GM12892 (cell line): ENCODE measurements around the gene TMEM217.

ENCODE experiments used
- DNase-seq: peaks from one replicate; pipeline ENCODE4 v3.0.0; 2011; ENCODE audit not compliant: insufficient read length
- FAIRE-seq: peaks from 2 replicates; lab custom pipeline; 2011; peaks lifted over from hg19 to GRCh38; lab: Jason Lieb, UNC
- POLR2A ChIP-seq: IDR thresholded peaks from 2 replicates; pipeline ENCODE4 v1.6.1; 2011; ENCODE audit warnings: low read depth, low read length, control low read depth
- POLR2AphosphoS5 ChIP-seq: IDR thresholded peaks from 2 replicates; pipeline ENCODE4 v1.6.1; 2011; ENCODE audit warnings: low read depth, low read length, control low read depth
- TAF1 ChIP-seq: IDR thresholded peaks from 2 replicates; pipeline ENCODE4 v1.6.1; 2011; ENCODE audit warnings: low read depth, mild to moderate bottlenecking, control low read depth, low read length, borderline replicate concordance

The TMEM217 gene

DNA sequence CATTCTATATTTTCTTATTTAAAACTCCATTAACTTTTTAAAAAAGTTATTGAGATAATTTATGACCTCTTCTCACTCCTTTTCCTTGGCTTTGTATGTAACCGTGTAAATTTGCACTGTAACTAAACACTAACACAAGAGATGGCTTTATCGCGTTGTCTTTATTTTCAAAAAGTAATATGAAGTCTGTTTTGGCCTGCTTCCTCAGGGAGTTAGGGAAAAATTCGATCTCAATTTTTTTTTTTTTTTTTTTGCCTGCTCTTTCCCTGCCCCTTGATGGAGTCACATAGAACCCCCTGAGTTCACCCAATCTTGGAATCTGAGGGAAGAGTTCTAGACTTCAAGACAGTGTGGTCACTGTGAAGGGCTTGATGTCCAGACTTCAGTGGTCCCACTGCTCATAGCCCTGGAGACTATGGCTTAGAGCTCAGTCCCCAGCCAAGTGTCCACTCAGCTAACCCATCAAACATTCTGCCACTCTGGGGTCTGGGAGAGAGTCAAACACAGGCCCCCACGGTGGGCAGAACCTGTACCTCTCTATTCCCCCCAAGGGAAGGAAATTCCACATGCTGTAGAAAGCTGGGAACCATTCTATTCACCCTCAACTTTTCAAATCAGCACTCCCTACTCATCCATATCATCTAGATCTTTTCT is 16.0 kb downstream of the TMEM217 start:
- DNase-seq (no peak), FAIRE-seq (no peak)
- TF ChIP-seq TAF1 (no peak), POLR2AphosphoS5 (no peak), POLR2A (no peak)

DNA sequence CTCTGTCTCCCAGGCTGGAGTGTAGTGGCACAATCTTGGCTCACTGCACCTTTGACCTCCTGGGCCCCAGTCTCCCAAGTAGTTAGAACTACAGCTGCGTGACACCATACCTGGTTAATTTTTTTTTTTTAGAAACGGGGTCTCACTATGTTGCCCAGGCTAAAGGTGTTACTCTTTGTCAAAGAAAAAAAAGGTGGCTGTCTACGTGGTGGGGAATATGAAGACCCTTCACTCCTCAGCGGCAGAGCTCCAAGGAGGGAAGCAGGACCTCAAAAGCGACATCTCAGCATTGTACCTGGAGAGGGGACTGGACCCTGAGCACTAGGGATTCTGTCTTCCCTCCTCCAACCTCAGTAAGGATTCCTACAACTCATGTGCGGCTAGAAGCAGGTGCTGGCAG is 16.8 kb downstream of the TMEM217 start:
- no peak for FAIRE-seq

DNA sequence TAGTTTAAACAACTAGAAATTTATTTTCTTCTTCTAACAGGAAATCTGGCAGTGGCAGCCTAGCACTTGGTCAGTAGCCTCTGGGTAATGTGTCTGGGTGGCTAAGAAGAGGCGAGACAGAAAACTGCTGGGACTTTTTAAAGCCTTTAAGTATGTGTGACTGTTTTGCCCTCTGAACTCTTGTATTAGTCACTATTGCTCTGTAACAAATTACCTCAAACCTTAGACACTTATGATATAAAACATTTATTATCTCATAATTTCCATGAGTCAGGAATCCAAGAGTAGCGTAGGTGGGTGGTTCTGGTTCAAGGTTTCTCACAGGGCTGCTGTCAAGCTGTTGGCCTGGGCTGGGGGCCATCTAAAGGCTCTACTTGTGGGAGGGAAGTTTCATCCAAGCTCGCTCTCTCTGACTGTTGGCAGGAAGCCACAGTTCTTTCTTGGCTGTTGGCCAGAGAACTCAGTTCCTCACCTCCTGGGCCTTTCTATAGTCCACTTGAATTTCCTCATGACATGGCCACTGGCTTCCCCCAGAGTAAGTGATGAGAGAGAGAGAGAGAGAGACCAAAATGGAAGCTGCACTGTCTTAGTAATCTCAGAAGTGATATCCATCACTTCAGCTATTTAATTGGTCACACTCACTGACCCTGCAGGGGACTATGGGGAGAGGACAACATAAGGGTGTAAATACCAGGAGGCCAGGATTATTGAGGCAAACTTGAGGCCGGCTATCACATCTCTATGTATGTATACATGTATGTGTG is 17.8 kb downstream of the TMEM217 start:
- FAIRE-seq (peak; percentile 86), DNase-seq (peak; percentile 27)
- TF ChIP-seq TAF1 = no peak
- no peak for TF ChIP-seq POLR2AphosphoS5
- no peak for TF ChIP-seq POLR2A

More for the DNA sequence above, 16.8 kb downstream of the TMEM217 start:
- TF ChIP-seq POLR2AphosphoS5 (no peak), TAF1 (no peak), POLR2A (no peak)
- DNase-seq = no peak

DNA sequence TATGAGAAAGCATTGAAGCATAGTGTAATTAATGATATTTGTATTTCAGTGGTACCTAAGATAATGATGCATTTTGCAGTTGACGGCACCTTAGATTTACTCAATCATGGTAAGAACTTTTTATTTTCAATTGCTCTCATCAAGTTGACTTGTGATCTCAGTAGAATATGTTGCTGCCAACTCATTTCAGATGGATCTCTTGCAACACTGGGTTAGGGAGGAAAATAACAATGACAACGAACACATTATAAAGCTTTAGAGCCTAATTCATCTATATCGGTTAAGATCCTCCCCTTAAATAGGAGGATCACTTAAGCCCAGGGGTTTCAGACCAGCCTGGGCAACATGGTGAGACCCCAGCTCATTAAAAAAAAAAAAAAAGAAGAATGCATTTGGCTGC is 18.4 kb downstream of the TMEM217 start:
- no peak for FAIRE-seq
- TF ChIP-seq POLR2A = no peak
- TF ChIP-seq POLR2AphosphoS5 = no peak
- no peak for TF ChIP-seq TAF1

DNA sequence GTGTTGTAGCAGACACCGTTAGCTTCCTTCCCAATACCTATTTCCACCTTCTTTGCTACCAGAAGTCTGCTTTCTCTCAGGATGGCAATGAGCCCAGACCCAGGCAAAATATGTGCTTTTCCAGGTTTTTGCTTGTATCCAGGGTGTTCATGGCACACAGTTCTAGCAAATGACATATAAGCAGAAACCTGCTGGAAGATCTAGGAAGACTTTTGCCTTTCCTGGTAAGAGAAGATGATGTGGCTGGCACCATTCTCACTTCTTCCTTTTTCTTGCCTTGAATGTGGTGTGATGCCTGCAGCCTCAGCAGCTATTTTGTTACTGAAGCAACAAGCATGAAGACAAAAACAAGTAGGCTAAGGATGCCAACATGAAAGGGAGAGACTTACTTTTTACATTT is 19.6 kb downstream of the TMEM217 start:
- no peak for FAIRE-seq
- TF ChIP-seq POLR2A = no peak
- no peak for DNase-seq

More for the DNA sequence above, 18.4 kb downstream of the TMEM217 start:
- DNase-seq = no peak

DNA sequence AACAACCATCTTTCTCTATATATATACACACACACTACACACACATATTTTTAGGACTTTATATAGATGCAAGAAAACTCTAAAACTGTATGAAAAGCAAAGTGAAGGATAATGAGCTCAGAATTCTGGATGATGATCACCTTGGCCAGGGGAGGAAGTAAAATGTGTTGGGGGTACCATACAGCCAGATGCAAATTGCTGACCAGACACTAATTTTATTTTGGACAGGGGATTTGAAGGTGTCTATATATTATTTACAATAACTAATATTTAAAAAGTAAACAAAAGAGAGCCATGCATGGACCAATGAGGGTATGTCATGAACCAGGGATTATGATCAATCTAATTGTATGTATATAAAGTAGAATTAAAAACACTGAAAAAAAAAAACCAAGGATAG is 20.2 kb downstream of the TMEM217 start:
- DNase-seq = no peak

DNA sequence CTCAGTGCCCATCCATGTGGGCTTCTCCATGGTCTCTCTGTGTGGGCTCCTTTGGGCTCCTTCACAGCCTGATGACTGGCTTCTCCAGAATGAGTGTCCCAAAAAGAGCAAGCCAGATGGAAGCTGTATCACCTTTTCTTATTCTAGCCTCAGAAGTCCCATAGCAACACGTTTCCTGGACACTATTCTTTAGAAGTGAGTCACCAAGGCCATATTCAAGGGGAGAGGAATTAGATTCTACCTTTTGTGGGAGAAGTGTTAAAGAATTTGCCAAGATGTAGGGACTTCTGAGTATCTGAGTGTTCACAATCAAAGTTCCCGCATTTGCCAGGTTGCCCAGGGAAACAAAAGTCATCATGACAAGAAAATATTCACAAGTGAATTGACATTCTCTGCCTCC is 21.0 kb downstream of the TMEM217 start:
- FAIRE-seq (no peak), DNase-seq (no peak)
- TF ChIP-seq TAF1 (no peak), POLR2A (no peak), POLR2AphosphoS5 (no peak)

More for the DNA sequence above, 20.2 kb downstream of the TMEM217 start:
- TF ChIP-seq POLR2AphosphoS5 (no peak), TAF1 (no peak), POLR2A (no peak)
- FAIRE-seq = no peak

DNA sequence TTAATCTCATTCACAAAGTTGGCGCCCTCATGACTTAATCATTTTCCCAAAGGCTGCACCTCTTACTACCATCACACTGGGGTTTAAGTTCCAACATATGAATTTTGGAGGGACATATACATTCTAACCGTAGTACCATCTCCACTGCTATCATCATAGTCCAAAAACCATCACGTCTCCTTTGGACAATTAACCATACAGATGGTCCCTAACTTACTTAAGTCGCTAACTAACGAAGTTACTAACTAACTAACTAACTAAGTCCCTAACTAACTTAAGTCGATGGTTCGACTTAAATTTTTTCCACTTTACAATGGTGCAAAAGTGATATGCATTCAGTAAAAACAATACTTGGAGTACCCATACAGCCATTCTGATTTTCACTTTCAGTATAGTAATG is 24.4 kb downstream of the TMEM217 start:
- TF ChIP-seq POLR2A (no peak), TAF1 (no peak), POLR2AphosphoS5 (no peak)
- DNase-seq = no peak
- FAIRE-seq = no peak

DNA sequence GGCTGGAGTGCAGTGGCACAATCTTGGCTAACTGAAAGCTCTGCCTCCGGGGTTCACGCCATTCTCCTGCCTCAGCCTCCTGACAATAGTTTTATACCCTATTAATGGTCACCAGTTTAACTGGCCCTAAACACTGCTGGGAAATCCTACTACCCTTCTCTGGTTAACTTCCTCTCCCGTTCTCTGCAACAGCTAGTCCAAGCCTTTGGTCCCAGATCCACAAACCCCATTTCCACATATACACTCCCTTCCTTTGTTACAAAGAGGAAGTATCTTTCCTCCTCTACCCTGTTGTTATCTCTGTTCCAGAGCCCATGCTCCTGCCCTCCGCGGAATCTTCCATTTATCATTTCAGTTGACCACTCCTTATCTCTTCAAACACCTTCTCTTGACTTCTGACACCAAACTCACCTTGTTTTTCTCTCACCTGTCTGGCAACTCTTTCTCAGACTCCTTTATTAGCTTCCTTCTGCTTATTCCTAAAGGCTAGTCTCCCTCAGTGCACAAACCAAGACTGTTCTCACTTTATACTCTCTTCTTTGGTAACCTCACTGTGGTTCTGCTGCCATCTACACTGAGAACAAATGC is 25.4 kb downstream of the TMEM217 start:
- no peak for DNase-seq

DNA sequence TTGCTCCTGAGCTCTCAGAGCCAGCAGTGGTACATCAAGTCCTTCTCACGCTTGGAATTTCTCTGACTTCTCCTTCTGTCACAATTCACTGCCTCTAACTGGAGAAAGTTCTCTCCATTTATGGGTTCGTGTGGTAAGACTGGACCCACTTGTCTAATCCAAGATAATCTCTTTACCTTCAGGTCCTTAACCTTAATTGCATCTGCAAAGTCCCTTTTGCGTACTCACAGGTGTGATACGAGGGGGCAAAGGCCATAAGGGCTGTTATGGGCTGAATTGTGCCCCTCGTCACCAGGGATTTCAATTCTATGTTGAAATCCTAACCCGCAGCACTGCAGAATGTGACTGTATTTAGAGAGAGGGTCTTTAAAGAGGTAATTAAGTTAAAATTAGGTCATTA is 27.8 kb downstream of the TMEM217 start:
- DNase-seq (no peak), FAIRE-seq (no peak)
- TF ChIP-seq POLR2A (no peak), TAF1 (no peak), POLR2AphosphoS5 (no peak)

More for the DNA sequence above, 25.4 kb downstream of the TMEM217 start:
- TF ChIP-seq POLR2AphosphoS5 (no peak), TAF1 (no peak), POLR2A (no peak)
- no peak for FAIRE-seq

DNA sequence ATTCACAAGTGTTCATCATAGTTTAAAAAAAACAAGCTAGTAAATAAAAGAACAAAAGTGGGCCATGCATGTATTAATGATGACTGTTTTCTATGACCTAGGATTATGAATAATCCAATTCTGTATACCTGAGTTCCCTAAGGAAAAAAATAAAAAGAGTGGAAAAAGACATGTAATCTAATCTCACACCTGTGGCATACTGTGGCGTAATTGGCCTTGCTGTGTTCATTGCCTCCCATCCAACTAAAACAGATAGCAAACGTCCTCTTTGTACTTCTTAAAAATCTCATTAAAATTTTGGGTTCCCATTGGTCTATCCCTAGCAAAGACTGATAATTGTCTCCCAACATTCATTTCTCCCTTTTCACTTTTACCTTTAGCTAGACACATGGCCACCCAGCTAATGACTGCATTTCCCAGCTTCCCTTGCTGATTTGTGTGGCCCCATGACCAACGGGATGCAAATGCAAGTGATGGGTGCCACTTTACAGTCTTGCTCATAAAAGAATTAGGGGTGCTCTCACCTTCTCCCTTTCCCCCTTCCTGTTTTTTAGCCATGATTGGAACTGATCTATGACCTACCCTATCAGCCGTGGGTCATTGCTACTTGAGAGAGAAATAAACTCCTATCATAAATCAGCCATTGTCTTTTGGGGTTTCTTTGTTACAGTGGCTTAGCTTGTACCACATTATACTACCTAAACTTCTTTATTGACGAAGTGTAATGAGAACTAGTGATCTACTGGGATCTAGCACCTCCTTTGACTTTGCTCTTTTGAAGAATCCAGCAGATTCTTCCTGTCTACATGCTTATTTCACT is 32.4 kb downstream of the TMEM217 start:
- no peak for FAIRE-seq
- no peak for DNase-seq
- TF ChIP-seq POLR2AphosphoS5 = no peak
- no peak for TF ChIP-seq TAF1
- TF ChIP-seq POLR2A = no peak
